AG04450 (cell line): ENCODE measurements around the gene NME7. TPM values are rescaled to one million over a fixed set of nuclear protein-coding genes. Genes with fewer than 3 reads are reported as not detected.

Source experiments
- CTCF ChIA-PET: fragments of 300-600, 350-600 bp; formaldehyde crosslinking; extraction: SDS; loops from one replicate; lab custom pipeline; 2022; ENCODE audit warnings: antibody characterized with exemption, inconsistent platforms; lab: Charles Lee
- POLR2A ChIA-PET: fragments of 350-600 bp; formaldehyde crosslinking; extraction: SDS; loops from one replicate; lab custom pipeline; 2021; ENCODE audit warnings: antibody characterized with exemption, inconsistent platforms; lab: Yijun Ruan, JAX
- DNase-seq: peaks from one replicate; pipeline ENCODE4 v3.0.0-alpha.2; 2011; ENCODE audit warnings: low read depth, low spot score
- H3K27ac ChIP-seq: one replicate; pipeline ENCODE4 v1.5.1; 2012; ENCODE audit warnings: low read depth, low read length, control low read depth
- H3K27me3 ChIP-seq: one replicate; pipeline ENCODE4 v1.6.0; 2012; ENCODE audit warnings: low read length; ENCODE audit not compliant: control insufficient read depth, insufficient read depth
- H3K4me3 ChIP-seq: 2 replicates; pipeline ENCODE4 v1.5.1; 2011; ENCODE audit warnings: mild to moderate bottlenecking, low read depth, low read length, control low read depth
- H3K9me3 ChIP-seq: 2 replicates; pipeline ENCODE4 v1.5.1; 2012; ENCODE audit warnings: low read length; ENCODE audit not compliant: control insufficient read depth, insufficient read depth
- polyA plus RNA-seq: library from polyadenylated mRNA; depleted of rRNA; stranded (reverse); fragments of >200 nt; gene quantifications from 2 replicates; pipeline ENCODE4 v1.2.3, GENCODE V29; 2011
- TF ChIP-seq, protein P1 (sequence below): IDR thresholded peaks from 2 replicates; pipeline ENCODE4 v1.5.1; 2011; ENCODE audit warnings: low read depth, low read length, control low read depth, inconsistent platforms

The NME7 gene
- polyA plus RNA-seq, 1 experiment, result 27.3 TPM

DNA sequence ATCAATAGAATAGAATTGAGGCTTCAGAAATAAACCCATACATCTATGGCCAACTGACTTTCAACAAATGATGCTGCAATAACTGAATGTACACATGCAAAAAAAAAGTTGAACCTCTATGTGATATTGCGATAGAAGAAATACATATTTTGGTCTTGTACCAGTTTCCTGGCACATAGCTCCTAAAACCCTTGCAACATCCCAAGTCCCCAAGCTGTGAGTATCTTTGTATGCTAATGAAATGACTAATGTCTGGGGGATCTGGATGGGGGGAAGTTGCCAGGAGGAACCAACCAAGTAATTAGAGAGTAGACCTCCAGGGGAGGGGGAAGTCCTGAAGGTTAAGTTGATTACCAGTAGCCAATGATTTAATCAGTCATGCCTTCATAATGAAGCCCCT, 24.8 kb upstream of the NME7 start:
- no peak overlapping the region for H3K4me3 ChIP-seq
- TF ChIP-seq, protein P1, sequence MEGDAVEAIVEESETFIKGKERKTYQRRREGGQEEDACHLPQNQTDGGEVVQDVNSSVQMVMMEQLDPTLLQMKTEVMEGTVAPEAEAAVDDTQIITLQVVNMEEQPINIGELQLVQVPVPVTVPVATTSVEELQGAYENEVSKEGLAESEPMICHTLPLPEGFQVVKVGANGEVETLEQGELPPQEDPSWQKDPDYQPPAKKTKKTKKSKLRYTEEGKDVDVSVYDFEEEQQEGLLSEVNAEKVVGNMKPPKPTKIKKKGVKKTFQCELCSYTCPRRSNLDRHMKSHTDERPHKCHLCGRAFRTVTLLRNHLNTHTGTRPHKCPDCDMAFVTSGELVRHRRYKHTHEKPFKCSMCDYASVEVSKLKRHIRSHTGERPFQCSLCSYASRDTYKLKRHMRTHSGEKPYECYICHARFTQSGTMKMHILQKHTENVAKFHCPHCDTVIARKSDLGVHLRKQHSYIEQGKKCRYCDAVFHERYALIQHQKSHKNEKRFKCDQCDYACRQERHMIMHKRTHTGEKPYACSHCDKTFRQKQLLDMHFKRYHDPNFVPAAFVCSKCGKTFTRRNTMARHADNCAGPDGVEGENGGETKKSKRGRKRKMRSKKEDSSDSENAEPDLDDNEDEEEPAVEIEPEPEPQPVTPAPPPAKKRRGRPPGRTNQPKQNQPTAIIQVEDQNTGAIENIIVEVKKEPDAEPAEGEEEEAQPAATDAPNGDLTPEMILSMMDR, result no peak
- ChIA-PET POLR2A (no interaction called here), CTCF (interaction anchor here (1.0 to 1.2 kb wide), 2 partner anchors 13 to 789 kb away, joined by 3 read pairs; no protein-coding TSS in a partner anchor)
- H3K9me3 ChIP-seq, result no peaks in the 10 kb centered on the region
- no peak for DNase-seq
- H3K27me3 ChIP-seq, result no peaks in the 10 kb centered on the region
- H3K27ac ChIP-seq, result no peak overlapping the region

DNA sequence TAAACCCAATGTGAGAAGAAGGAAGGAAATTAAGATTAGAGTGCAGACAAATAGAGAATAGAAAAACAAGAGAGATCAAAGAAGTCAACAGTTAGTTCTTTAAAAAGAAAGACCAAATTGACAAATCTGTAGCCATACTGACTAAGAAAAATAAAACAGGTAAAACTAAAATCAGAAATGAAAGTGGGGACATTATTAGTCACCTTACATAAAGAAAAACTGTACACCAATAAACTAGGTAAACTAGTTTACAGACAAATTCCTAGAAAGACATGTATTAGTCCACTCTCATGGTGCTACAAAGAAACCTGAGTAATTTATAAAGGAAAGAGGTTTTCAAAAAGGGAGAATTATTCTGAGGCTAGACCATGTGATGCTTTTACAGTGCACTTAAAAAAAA, 22.7 kb upstream of the NME7 start:
- no peak for DNase-seq
- ChIA-PET POLR2A (no interaction called here), CTCF (no interaction called here)
- H3K27me3 ChIP-seq, result no peaks in the 10 kb centered on the region
- no peak overlapping the region for H3K27ac ChIP-seq
- H3K4me3 ChIP-seq, result no peak overlapping the region
- no peaks in the 10 kb centered on the region for H3K9me3 ChIP-seq
- TF ChIP-seq, protein P1, result no peak

DNA sequence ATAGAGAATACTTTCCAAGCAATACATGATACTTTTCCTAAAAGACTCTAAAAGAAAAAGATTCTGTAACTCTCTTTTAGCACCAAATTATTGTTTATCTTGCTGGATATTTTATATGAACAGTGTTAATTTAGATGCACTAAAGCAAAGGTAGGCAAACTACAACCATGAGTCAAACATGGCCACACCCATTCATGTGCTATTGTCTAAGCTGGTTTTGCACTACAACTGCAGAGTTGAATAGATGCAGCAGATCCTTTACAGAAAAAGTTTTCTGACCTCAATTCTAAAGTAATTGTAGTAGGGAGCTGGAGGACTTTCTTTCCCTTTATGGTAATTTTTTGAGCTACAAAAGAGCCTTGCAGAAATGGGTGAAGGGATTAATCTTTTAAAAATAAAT, 19.8 kb upstream of the NME7 start:
- no peak for DNase-seq
- no peaks in the 10 kb centered on the region for H3K9me3 ChIP-seq
- no peak overlapping the region for H3K4me3 ChIP-seq
- POLR2A ChIA-PET, result interaction anchor here (0.6 kb wide), 1 partner anchor 99 kb away, joined by 3 read pairs; no protein-coding TSS in a partner anchor
- CTCF ChIA-PET, result interaction anchor here (1.0 to 1.2 kb wide), 2 partner anchors 784 to 1044 kb away, joined by 3 to 4 read pairs; no protein-coding TSS in a partner anchor
- no peaks in the 10 kb centered on the region for H3K27me3 ChIP-seq
- TF ChIP-seq, protein P1, result no peak
- H3K27ac ChIP-seq, result no peak overlapping the region

DNA sequence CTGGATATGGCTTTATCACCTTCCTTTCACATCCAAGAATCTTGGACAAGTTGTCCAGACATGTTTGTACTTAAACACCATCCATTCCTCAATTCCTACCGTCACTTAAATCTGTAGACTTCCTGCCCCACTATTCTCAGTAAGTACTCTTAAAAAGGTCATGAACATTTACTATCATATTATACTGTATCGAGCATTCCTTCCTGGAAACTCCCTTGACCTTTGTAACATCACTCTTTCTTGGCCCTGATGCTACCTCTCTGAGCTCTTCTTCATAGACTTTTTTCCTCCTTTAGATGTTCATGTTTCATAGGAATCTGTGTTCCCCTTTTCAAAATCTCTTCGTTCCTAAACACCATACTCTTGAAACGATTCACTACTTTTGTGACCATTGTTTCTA, 15.9 kb upstream of the NME7 start:
- CTCF ChIA-PET, result interaction anchor here (0.9 to 1.5 kb wide), 2 partner anchors 14 to 746 kb away, joined by 4 to 6 read pairs; no protein-coding TSS in a partner anchor
- Histone ChIP-seq H3K9me3 (no peaks in the 10 kb centered on the region), H3K27me3 (no peaks in the 10 kb centered on the region), H3K4me3 (no peak overlapping the region), H3K27ac (no peak overlapping the region)
- DNase-seq, result no peak
- TF ChIP-seq, protein P1, result no peak
- POLR2A ChIA-PET, result no interaction called here

DNA sequence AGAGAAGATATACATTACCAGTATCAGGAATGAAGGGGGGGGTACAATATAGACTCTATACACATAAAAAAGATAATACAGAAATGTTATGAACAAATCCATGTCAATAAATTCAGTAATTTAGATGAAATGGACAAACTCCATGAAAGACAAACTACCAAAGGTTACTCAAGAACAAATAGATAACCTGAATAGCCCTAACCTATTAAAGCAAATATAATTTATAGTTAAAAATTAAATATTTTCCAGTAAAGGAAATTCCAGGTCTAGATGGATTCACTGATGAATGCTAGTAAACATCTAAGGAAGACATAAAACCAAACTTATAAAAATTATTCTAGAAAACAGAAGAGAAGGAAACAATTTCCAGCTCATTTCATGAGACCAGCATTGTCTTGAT, 13.6 kb upstream of the NME7 start:
- no peak overlapping the region for H3K4me3 ChIP-seq
- no peak for DNase-seq
- no peak overlapping the region for H3K27ac ChIP-seq
- ChIA-PET POLR2A (no interaction called here), CTCF (no interaction called here)
- H3K27me3 ChIP-seq, result no peaks in the 10 kb centered on the region
- TF ChIP-seq, protein P1, result no peak
- no peaks in the 10 kb centered on the region for H3K9me3 ChIP-seq
